Heart left ventricle (tissue), 16 donors: ENCODE measurements around the gene HCN3. TPM values are rescaled to one million over a fixed set of nuclear protein-coding genes. Genes with fewer than 3 reads are reported as not detected.
A peak's percentile ranks its signal among the peaks of the same experiment; 100 is the strongest.

Experiments
- ATAC-seq, 4 donors: fragments of 200-7000 bp; cut with Tn5 transposase; one replicate each; pipeline ENCODE4 v1.9.1; 2020 to 2022; ENCODE audit warnings: moderate library complexity in 4 of 4, mild to moderate bottlenecking in 3 of 4, moderate number of reproducible peaks in 1 of 4
- DNase-seq, 5 donors: peaks; one replicate each; pipeline ENCODE4 v3.0.0-alpha.2; 2020
- H3K27ac ChIP-seq, 12 donors: fragments of 200-600 bp; sonication (generic) in 4 of 12; one replicate each; pipeline versions ENCODE4 v1.5.0 to v1.8.0; 2016 to 2022; ENCODE audit warnings: mild to moderate bottlenecking in 2 of 12
- H3K27me3 ChIP-seq, 9 donors: fragments of 200-600 bp; sonication (generic) in 2 of 9; one replicate each; pipeline versions ENCODE4 v1.5.1 to v1.8.0; 2016 to 2022; ENCODE audit warnings: mild to moderate bottlenecking in 3 of 9
- H3K36me3 ChIP-seq, 9 donors: fragments of 200-600 bp; sonication (generic) in 2 of 9; one replicate each; pipeline versions ENCODE4 v1.5.0 to v1.8.0; 2018 to 2022; ENCODE audit warnings: mild to moderate bottlenecking in 2 of 9
- H3K4me1 ChIP-seq, 12 donors: fragments of 200-600 bp; sonication (generic) in 4 of 12; one replicate each; pipeline versions ENCODE4 v1.5.0 to v1.8.0; 2016 to 2022; ENCODE audit warnings: mild to moderate bottlenecking in 3 of 12
- H3K4me3 ChIP-seq, 12 donors: fragments of 200-600 bp; sonication (generic) in 4 of 12; one replicate each; pipeline versions ENCODE4 v1.5.0 to v1.8.0; 2017 to 2022; ENCODE audit warnings: mild to moderate bottlenecking in 9 of 12, moderate library complexity in 4 of 12
- H3K9me3 ChIP-seq, 12 donors: fragments of 200-600 bp; sonication (generic) in 4 of 12; one replicate each; pipeline versions ENCODE4 v1.5.0 to v1.8.0; 2016 to 2022; ENCODE audit warnings: mild to moderate bottlenecking in 1 of 12
- CTCF ChIP-seq, 12 donors: fragments of 200-600 bp; sonication (generic) in 4 of 12; IDR thresholded peaks; one replicate each; pipeline versions ENCODE4 v1.5.0 to v1.8.0; 2018 to 2022; ENCODE audit warnings: antibody characterized with exemption in 12 of 12, mild to moderate bottlenecking in 5 of 12
- POLR2A ChIP-seq, 2 donors: fragments of 450-650 bp; IDR thresholded peaks; one replicate each; pipeline ENCODE4 v1.6.1; 2017; ENCODE audit warnings: antibody characterized with exemption in 2 of 2, mild to moderate bottlenecking in 2 of 2, moderate library complexity in 2 of 2
- WGBS, 4 donors: extraction: QIAGEN DNeasy Blood & Tissue Kit in 2 of 4; methylation state at CpG; one replicate each; pipeline versions ENCODE4 v1.1.5 to v1.1.7; 2013 to 2018; 5-methylcytosine and 5-hydroxymethylcytosine counted together
- intact Hi-C, 10 donors: fragments of 100-400 bp; cut with DNase I; formaldehyde crosslinking; loops; one replicate each; pipeline versions ENCODE4 v1.11.1 to v1.14.2; 2022
- polyA plus RNA-seq, 2 donors: library from polyadenylated mRNA; stranded (reverse); fragments of 200-250 nt; gene quantifications; one replicate each; pipeline ENCODE4 v1.2.3, GENCODE V29; 2013
- total RNA-seq, 9 donors: library from RNA; depleted of rRNA in 2 of 9; stranded (reverse); fragments of >200 nt in 2 of 9; fragmentation: NEBNext Ultra II Directional in 3 of 9; extraction: Animal tissue kit (Norgen Biotek cat#: 25700) in 3 of 9; gene quantifications; one replicate each; pipeline versions ENCODE4 v1.1.0 to v1.2.4, GENCODE V29; 2016 to 2023
- donor health status: ischemic (EF 13 %, LVEDD 7.1; RV severe dilation, severe dysfunction).
- donor health status: healthy with polysubstance abuse.
- donor health status: DM: no; HTN: yes; CAD: no.
- donor health status: DM: no; HTN: no; CAD: no.
- donor health status: ischemic (EF 25% LVEDD 6.9; RV normal size, moderate dysfunction).
- donor health status: ischemic (EF 25% LVEDD 5.7; RV mildly dilated, moderate dysfunction).
- donor health status: healthy.
- donor health status: DM: yes; HTN: yes; CAD: no.
- donor health status: ischemic (EF 35%, LVEDD 5.7; RV mildly dilated, moderate dysfunction).
- donor health status: nonischemic (EF 11% LVEDD 7.7; RV severe dilation, severe dysfunction).
- donor health status: DM: yes; HTN: yes; CAD: no.
- donor health status: PGD.
- donor health status: ischemic (EF 29% LVEDD 5.4; RV normal size, mild dysfunction).
- donor health status: nonischemic (EF 23%, LVEDD 6.1; RV moderate dilation, normal function).

Gene HCN3
- total and polyA plus RNA-seq, 11 donors, result 0.49 to 1.7 (median 1.2) TPM

GRCh38 chr1:155294520-155295182 lies 17.4 kb downstream of the HCN3 start:
- no peak for DNase-seq
- peak in 2 of 4 donors; percentile 9 to 18 for ATAC-seq
- Histone ChIP-seq H3K27ac (no peak overlapping the region), H3K4me1 (peaks cover 0 to 10% (median 4%) of the 10 kb centered on the region in 12 donors), H3K27me3 (peaks cover 6 to 41% (median 29%) of the 10 kb centered on the region in 9 donors), H3K36me3 (no peaks in the 10 kb centered on the region), H3K9me3 (no peaks in the 10 kb centered on the region), H3K4me3 (peak overlapping the region in 5 of 12 donors; percentile 8 to 30 (median 14))
- intact Hi-C loops, result no loop called here
- WGBS, 4 donors, result 28 to 36% (median 32%) methylated on average over 27 to 46 of the region's 46 CpGs
- TF ChIP-seq POLR2A (IDR thresholded peaks at IDR 0.05), result no peak
- TF ChIP-seq CTCF (IDR thresholded peaks at IDR 0.05), result no peak

GRCh38 chr1:155295183-155295941 lies 18.1 kb downstream of the HCN3 start:
- DNase-seq, result no peak
- TF ChIP-seq POLR2A (IDR thresholded peaks at IDR 0.05) (no peak), CTCF (IDR thresholded peaks at IDR 0.05) (no peak)
- 12 to 25% (median 13%) methylated on average over 13 to 47 of the region's 47 CpGs for WGBS, 4 donors
- peaks cover 6 to 41% (median 29%) of the 10 kb centered on the region in 9 donors for H3K27me3 ChIP-seq
- no peak overlapping the region for H3K27ac ChIP-seq
- no peaks in the 10 kb centered on the region for H3K9me3 ChIP-seq
- H3K4me3 ChIP-seq, result peak overlapping the region in 9 of 12 donors; percentile 6 to 30 (median 14)
- intact Hi-C loops, result no loop called here
- no peaks in the 10 kb centered on the region for H3K36me3 ChIP-seq
- peak in 3 of 4 donors; percentile 38 to 53 (median 48) for ATAC-seq
- H3K4me1 ChIP-seq, result peaks cover 0 to 10% (median 4%) of the 10 kb centered on the region in 12 donors

- H3K36me3 ChIP-seq, result no peaks in the 10 kb centered on the region
- H3K27me3 ChIP-seq, result peaks cover 6 to 41% (median 29%) of the 10 kb centered on the region in 9 donors
- ATAC-seq (no peak), DNase-seq (no peak)
- H3K27ac ChIP-seq, result no peak overlapping the region
- no peaks in the 10 kb centered on the region for H3K9me3 ChIP-seq
- 86 to 90% (median 88%) methylated on average over 7 of the region's 7 CpGs for WGBS, 4 donors
- H3K4me1 ChIP-seq, result peaks cover 0 to 10% (median 4%) of the 10 kb centered on the region in 12 donors
- H3K4me3 ChIP-seq, result no peak overlapping the region
- intact Hi-C loops, result no loop called here
- TF ChIP-seq CTCF (IDR thresholded peaks at IDR 0.05), result no peak
- no peak for TF ChIP-seq POLR2A (IDR thresholded peaks at IDR 0.05)
Observed at GRCh38 chr1:155295942-155296267, 18.6 kb downstream of the HCN3 start.

DNA sequence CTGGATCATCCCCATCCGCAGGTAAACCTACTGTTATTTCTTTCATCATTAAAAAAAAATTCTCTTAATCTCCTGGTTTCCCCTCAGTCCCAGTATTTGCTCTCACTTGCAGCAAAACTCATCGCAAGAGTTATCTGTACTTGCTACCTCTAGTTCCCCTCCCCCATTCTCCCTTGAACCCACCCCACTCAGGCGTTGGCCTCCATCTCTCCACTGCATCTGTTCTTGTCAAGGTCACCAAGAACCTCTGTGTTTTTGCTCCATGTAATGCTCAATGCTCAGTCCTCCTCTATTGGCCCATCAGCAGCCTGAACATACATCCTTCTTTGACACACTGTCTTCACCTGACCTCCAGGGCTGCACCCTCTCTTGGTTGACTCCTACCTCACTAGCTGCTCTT lies 19.4 kb downstream of the HCN3 start:
- TF ChIP-seq POLR2A (IDR thresholded peaks at IDR 0.05) (no peak), CTCF (IDR thresholded peaks at IDR 0.05) (no peak)
- WGBS, 4 donors, result 77 to 93% (median 85%) methylated on average over 3 of the region's 3 CpGs

More for the DNA sequence above, 19.4 kb downstream of the HCN3 start:
- H3K4me3 ChIP-seq, result no peak overlapping the region
- H3K27ac ChIP-seq, result no peak overlapping the region
- H3K27me3 ChIP-seq, result peaks cover 6 to 41% (median 29%) of the 10 kb centered on the region in 9 donors
- no peaks in the 10 kb centered on the region for H3K9me3 ChIP-seq
- no peak for ATAC-seq
- DNase-seq, result no peak
- peaks cover 0 to 10% (median 4%) of the 10 kb centered on the region in 12 donors for H3K4me1 ChIP-seq
- intact Hi-C loops, result no loop called here
- H3K36me3 ChIP-seq, result no peaks in the 10 kb centered on the region
